Muscle layer of colon (tissue), 2 donors: ENCODE measurements around the gene FAM47E.

ENCODE experiments used
- H3K27ac ChIP-seq: one replicate; pipeline ENCODE4 v1.7.0; 2013; ENCODE audit warnings: low read depth, mild to moderate bottlenecking, low read length, moderate library complexity
- H3K27me3 ChIP-seq, 2 donors: one replicate each; pipeline ENCODE4 v1.7.0; 2013; ENCODE audit warnings: low read length in 2 of 2, mild to moderate bottlenecking in 2 of 2; ENCODE audit not compliant: insufficient read depth in 2 of 2, control insufficient read depth in 1 of 2
- H3K36me3 ChIP-seq: one replicate; pipeline ENCODE4 v1.7.0; 2013; ENCODE audit warnings: mild to moderate bottlenecking, low read length; ENCODE audit not compliant: insufficient read depth
- H3K4me1 ChIP-seq: one replicate; pipeline ENCODE4 v1.7.0; 2013; ENCODE audit warnings: mild to moderate bottlenecking, low read length; ENCODE audit not compliant: insufficient read depth
- H3K4me3 ChIP-seq, 2 donors: one replicate each; pipeline ENCODE4 v1.7.0; 2013; ENCODE audit warnings: low read length in 2 of 2, low read depth in 1 of 2, mild to moderate bottlenecking in 1 of 2, moderate library complexity in 1 of 2
- H3K9ac ChIP-seq: one replicate; pipeline ENCODE4 v1.7.0; 2013; ENCODE audit warnings: low read length
- H3K9me3 ChIP-seq: one replicate; pipeline ENCODE4 v1.7.0; 2013; ENCODE audit warnings: mild to moderate bottlenecking, low read length
- donor health status: abdominal sarcoma.
- donor health status: Adenocarcinoma of cecum.

FAM47E gene

GRCh38 chr4:76305971-76306881 is 54.7 kb downstream of the FAM47E start, which contains the start of gene STBD1:
TSS of gene STBD1 (plus strand) at chr4:76306733. CDS start at chr4:76306770, 37 bp downstream.
- Histone ChIP-seq H3K4me1 (peaks cover 27% of the 10 kb centered on the region), H3K9ac (peak within 1 kb of the TSS; percentile 34), H3K36me3 (peaks cover 8% of the 10 kb centered on the region), H3K27ac (peak within 1 kb of the TSS; percentile 64), H3K27me3 (no peaks in the 10 kb centered on the region), H3K4me3 (peak within 1 kb of the TSS; percentile 73 to 91), H3K9me3 (no peaks in the 10 kb centered on the region)

- no peaks in the 10 kb centered on the region for H3K27me3 ChIP-seq
- peak overlapping the region; percentile 18 for H3K9ac ChIP-seq
- H3K36me3 ChIP-seq, result peaks cover 8% of the 10 kb centered on the region
- peaks cover 27% of the 10 kb centered on the region for H3K4me1 ChIP-seq
- H3K27ac ChIP-seq, result peak overlapping the region; percentile 64
- H3K9me3 ChIP-seq, result no peaks in the 10 kb centered on the region
- H3K4me3 ChIP-seq, result peak overlapping the region; percentile 73 to 91
These were observed 55.5 kb downstream of the FAM47E start for GRCh38 chr4:76306882-76307659.

GRCh38 chr4:76307660-76308014 is 56.1 kb downstream of the FAM47E start:
- H3K4me3 ChIP-seq, result peak overlapping the region; percentile 73 to 91
- H3K9me3 ChIP-seq, result no peaks in the 10 kb centered on the region
- peaks cover 8% of the 10 kb centered on the region for H3K36me3 ChIP-seq
- no peaks in the 10 kb centered on the region for H3K27me3 ChIP-seq
- H3K27ac ChIP-seq, result peak overlapping the region; percentile 64
- peak overlapping the region; percentile 18 for H3K9ac ChIP-seq
- peaks cover 27% of the 10 kb centered on the region for H3K4me1 ChIP-seq

GRCh38 chr4:76308548-76308947 is 57.0 kb downstream of the FAM47E start:
- Histone ChIP-seq H3K4me1 (peaks cover 27% of the 10 kb centered on the region), H3K9ac (no peak overlapping the region), H3K9me3 (no peaks in the 10 kb centered on the region), H3K27ac (no peak overlapping the region), H3K4me3 (no peak overlapping the region), H3K27me3 (no peaks in the 10 kb centered on the region), H3K36me3 (peaks cover 8% of the 10 kb centered on the region)

GRCh38 chr4:76309939-76310550 is 58.5 kb downstream of the FAM47E start:
- H3K4me1 ChIP-seq, result peaks cover 23% of the 10 kb centered on the region
- H3K27me3 ChIP-seq, result no peaks in the 10 kb centered on the region
- H3K27ac ChIP-seq, result no peak overlapping the region
- H3K9ac ChIP-seq, result no peak overlapping the region
- H3K4me3 ChIP-seq, result no peak overlapping the region
- peaks cover 8% of the 10 kb centered on the region for H3K36me3 ChIP-seq
- no peaks in the 10 kb centered on the region for H3K9me3 ChIP-seq

- Histone ChIP-seq H3K9me3 (peaks cover under 1% of the 10 kb centered on the region), H3K4me3 (no peak overlapping the region), H3K27me3 (no peaks in the 10 kb centered on the region), H3K4me1 (peaks cover 17% of the 10 kb centered on the region), H3K27ac (no peak overlapping the region), H3K9ac (no peak overlapping the region), H3K36me3 (peaks cover 8% of the 10 kb centered on the region)
These were observed 59.2 kb downstream of the FAM47E start for GRCh38 chr4:76310683-76311082.

- Histone ChIP-seq H3K27me3 (no peaks in the 10 kb centered on the region), H3K36me3 (peaks cover 8% of the 10 kb centered on the region), H3K9ac (no peak overlapping the region), H3K4me1 (peaks cover 17% of the 10 kb centered on the region), H3K27ac (no peak overlapping the region), H3K9me3 (peaks cover 3% of the 10 kb centered on the region), H3K4me3 (no peak overlapping the region)
These were observed 60.4 kb downstream of the FAM47E start for GRCh38 chr4:76311896-76312331.

- H3K4me1 ChIP-seq, result peaks cover 15% of the 10 kb centered on the region
- H3K36me3 ChIP-seq, result peaks cover 8% of the 10 kb centered on the region
- H3K9ac ChIP-seq, result no peak overlapping the region
- no peaks in the 10 kb centered on the region for H3K27me3 ChIP-seq
- no peak overlapping the region for H3K4me3 ChIP-seq
- H3K9me3 ChIP-seq, result peaks cover 3% of the 10 kb centered on the region
- no peak overlapping the region for H3K27ac ChIP-seq
These were observed 60.9 kb downstream of the FAM47E start for GRCh38 chr4:76312457-76312856.

- Histone ChIP-seq H3K9me3 (peaks cover 3% of the 10 kb centered on the region), H3K27me3 (no peaks in the 10 kb centered on the region), H3K9ac (no peak overlapping the region), H3K4me3 (no peak overlapping the region), H3K27ac (no peak overlapping the region), H3K36me3 (peaks cover 8% of the 10 kb centered on the region), H3K4me1 (peaks cover 4% of the 10 kb centered on the region)
These were observed 62.0 kb downstream of the FAM47E start for GRCh38 chr4:76313547-76313946.

GRCh38 chr4:76315267-76315918 is 63.9 kb downstream of the FAM47E start:
- peaks cover 3% of the 10 kb centered on the region for H3K9me3 ChIP-seq
- no peak overlapping the region for H3K27ac ChIP-seq
- no peak overlapping the region for H3K4me3 ChIP-seq
- no peak overlapping the region for H3K9ac ChIP-seq
- no peaks in the 10 kb centered on the region for H3K4me1 ChIP-seq
- H3K27me3 ChIP-seq, result no peaks in the 10 kb centered on the region
- H3K36me3 ChIP-seq, result no peaks in the 10 kb centered on the region

- H3K4me1 ChIP-seq, result no peaks in the 10 kb centered on the region
- H3K27ac ChIP-seq, result no peak overlapping the region
- H3K9me3 ChIP-seq, result peaks cover 3% of the 10 kb centered on the region
- H3K36me3 ChIP-seq, result no peaks in the 10 kb centered on the region
- no peak overlapping the region for H3K4me3 ChIP-seq
- H3K9ac ChIP-seq, result no peak overlapping the region
- no peaks in the 10 kb centered on the region for H3K27me3 ChIP-seq
These were observed 64.6 kb downstream of the FAM47E start for GRCh38 chr4:76316131-76316530.
